RPMI7951 (cell line): ENCODE measurements around the gene NEURL1. TPM values are rescaled to one million over a fixed set of nuclear protein-coding genes. Genes with fewer than 3 reads are reported as not detected.
"Not testable (repeated sequence)": the region's sequence is repeated elsewhere in the genome, so short reads cannot be mapped to it uniquely, and the experiment has no call there.

Experiments used
- DNase-seq: peaks from one replicate; pipeline ENCODE4 v3.0.0-alpha.2; 2012; ENCODE audit warnings: low read depth
- total RNA-seq: library from RNA; depleted of rRNA; stranded (reverse); fragments of >200 nt; shearing (Covaris generic); gene quantifications from 2 replicates; pipeline ENCODE4 v1.2.3, GENCODE V29; 2014

Gene NEURL1
- total RNA-seq, 1 experiment from 2014 or later: not detected

DNA sequence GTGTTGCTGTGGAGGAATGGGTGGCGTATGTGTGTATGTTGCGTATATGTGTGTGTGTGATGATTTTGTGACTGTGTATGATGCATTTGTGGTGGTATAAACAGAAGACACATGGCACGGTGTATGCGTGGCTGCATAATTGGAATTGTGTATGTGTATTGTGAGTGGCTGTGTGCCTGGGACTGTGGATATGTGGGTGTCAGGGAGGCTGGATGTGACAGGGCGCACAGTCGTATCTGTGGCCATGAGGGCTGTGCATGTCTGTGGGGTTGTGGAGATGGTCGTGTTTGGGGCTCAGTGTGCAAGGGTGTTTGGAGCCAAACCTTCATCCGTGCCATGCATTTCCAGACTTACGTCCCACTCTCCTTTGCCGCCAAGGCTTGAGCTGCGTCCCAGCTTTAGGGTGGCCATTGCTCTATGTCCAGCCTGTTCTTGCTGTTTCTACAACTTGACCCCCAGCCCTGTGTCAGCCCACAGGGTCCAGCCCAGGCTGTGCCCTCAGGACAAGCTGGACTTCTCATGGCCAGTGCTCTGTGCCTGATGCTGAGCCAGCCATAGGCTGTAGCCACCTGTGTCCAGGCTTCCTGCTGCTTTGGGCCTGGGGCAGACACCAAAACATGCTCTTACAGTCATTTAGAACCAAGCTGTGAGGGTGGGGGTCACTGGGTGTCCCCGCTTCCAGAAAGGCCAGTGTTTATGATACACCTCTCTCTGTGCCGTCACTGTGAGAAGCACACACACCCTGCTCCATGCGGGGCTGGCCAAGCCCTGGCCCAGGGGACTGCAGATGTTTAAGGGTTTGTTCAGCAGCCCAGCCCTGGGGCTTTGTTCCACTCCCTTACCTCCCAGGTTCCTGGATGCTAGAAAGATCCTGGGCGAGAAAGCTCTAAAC, 127.6 kb downstream of the NEURL1 start:
- DNase-seq: no peak

DNA sequence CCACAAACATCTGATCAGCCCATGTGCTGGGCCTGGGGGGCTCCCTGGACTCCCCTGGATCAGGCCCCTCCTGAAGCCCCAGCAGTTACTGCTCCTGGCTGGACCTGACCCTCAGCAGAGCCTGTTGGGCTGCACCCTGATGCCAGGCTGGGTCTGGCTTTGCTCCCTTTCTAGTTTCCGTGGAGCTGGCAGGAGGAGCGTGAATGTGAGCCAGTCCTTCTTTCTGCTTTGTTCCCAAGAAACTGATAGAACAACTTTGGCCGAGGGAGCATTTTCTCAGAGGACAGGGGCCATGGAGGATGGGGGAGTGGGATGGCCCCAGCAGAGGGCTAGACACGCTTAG, 128.2 kb downstream of the NEURL1 start:
- DNase-seq: no peak

GRCh38 chr10:103622286-103622685, 128.8 kb downstream of the NEURL1 start:
- no peak for DNase-seq

DNA sequence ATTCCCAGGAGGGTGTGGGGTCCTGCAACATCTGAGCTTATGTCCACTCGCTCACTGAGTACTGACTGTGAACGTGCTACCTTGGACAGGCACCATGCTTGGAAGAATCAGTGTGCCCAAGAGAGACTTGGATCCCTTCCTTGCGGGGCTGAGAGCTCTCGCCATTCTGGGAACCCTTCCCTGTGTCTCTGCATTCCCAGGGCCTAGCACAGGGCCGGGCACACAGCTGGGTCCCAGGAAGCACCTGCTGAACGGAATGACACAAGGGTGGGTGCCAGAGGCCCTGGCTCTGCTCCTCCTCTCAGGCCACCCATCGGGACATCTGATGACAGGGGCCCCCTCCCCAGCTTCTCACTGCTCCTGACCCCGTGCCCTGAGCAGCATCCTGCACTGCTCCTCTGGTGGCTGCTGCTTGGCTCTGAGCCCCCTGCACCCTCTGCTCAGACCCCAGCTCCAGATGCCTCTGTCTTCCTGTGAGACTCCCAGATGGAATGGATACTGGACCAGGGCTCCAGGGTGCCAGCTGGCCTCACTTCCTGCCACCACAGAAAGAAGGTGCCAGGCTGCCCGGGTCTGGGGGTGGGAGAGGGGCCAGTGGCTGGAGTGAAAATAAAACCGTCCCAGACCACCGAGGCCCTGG, 129.6 kb downstream of the NEURL1 start:
- DNase-seq: no peak

DNA sequence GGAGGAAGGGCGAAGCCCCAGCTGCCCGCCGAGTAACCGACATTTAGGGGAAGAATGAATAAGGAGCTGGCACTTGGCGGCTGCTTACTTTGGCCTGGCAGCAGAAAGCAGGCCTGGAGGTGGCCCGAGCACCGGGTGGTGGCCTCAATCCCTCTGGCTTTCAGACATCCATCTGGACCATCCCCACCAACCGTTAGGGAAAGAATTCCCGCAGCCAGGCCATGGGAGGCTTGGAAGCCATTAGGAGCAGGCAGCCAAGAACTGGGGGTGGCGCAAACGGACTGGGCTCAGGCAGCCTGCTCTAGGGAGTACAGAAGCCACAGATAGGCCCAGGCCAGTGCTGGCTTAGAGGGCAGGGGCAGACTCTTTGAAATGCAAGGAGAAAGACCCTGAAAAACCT, 132.7 kb downstream of the NEURL1 start:
- no peak for DNase-seq

- no peak for DNase-seq
Observed at GRCh38 chr10:103627111-103627892, 133.8 kb downstream of the NEURL1 start.

DNA sequence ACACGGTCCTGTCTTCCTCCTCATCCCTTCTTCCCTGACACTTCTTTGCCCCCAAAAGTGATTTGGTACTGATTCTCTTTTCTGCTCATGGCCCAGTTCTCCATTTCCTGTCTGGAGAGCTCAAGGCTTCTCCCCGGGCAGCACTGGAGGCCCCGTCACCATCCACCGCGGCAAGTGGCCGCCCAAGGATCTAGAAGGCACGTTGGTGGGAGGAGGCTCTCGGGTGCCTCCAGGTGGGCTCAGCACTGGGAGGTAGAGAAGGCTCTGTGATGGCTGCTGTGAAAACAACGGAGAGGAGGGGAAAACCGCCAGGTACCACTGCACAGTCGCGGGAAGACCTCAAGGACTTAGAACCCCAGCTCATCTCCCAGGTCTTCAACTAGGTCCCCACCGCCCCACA, 134.4 kb downstream of the NEURL1 start:
- no peak for DNase-seq

DNA sequence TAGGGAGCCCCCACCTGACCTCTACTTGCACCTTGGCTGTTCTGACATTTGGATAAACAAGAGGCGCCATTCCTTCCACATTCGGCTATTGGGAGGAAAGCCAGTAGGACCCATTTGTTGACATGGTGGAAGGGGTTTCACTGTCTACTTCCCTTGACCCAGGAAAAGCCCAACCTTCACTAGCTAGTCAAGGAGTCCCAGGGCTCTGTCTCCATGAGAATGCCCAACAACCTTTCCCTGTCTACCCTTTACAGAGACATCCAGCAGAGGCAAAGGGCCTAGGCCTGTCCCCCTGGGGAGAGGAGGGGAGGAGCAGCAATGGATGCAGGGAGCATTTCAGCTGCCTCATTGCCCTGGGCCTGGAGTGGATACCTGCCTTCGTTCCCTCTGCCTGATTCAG, 136.1 kb downstream of the NEURL1 start:
- DNase-seq: no peak

GRCh38 chr10:103630156-103630555, 136.7 kb downstream of the NEURL1 start:
- DNase-seq: peak; percentile 19

GRCh38 chr10:103632247-103632642, 138.7 kb downstream of the NEURL1 start:
- DNase-seq: no peak

GRCh38 chr10:103632871-103633270, 139.4 kb downstream of the NEURL1 start:
- not testable (repeated sequence) for DNase-seq

- DNase-seq: no peak
Observed at GRCh38 chr10:103633846-103634245, 140.3 kb downstream of the NEURL1 start.

DNA sequence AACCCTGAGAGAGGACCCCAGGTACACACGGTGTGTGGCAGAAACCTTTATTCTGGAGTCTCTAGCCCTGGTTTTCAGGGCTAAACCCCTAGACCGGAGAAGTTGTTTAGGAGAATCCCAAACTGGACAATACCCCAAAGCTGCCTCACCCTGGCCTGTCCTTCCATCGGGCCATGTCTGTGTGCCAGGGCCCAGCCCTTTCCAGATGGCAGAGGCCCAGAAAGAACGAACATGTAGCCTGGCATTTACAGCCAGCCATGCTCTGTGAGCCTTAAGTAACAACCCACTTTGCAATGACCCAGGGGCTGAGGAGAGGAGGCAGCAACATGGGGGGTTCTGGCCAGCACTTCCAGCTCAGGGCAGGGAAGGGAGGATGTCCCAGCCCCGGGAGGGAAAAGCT, 142.1 kb downstream of the NEURL1 start:
- no peak for DNase-seq

- DNase-seq: no peak
Observed at GRCh38 chr10:103636492-103636891, 143.0 kb downstream of the NEURL1 start.

- DNase-seq: no peak
Observed at GRCh38 chr10:103637011-103637410, 143.5 kb downstream of the NEURL1 start.

- no peak for DNase-seq
Observed at GRCh38 chr10:103637927-103638557, 144.5 kb downstream of the NEURL1 start.

- DNase-seq: no peak
Observed at GRCh38 chr10:103638948-103639347, 145.4 kb downstream of the NEURL1 start.

DNA sequence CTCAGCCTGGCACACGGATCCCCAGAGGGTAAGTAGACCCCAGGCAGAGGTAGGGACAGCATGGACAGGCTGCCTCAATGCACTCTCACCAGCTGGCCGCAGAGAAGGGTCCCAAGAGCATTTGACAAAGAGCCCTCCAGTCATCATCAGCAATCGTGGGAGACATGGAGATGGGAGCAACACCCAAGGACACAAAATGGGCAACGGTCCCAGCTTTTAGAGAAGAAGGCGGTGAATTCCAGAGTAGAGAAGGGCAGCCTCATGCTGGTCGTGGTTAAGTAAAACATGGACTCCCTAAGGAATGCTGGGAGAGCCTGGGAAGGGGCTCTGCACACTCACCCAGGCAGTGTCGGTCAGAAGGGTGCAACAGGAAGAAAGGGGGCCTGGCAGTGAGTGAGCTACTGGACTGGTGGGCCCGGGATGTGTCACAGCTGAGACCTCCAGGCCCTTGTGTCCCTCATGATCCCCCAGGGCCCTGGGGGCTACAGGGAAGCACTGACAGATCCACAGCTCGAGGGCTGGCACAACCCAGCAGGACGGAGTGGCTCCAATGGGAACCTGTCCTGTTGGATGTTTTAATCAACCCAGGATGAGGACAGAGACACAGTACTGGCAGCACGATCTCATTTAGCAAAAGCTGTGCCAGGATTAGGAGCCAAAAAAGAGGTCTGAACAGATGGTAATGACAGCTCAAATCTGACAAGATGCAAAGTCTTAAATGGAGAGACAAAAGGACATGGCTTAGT, 147.1 kb downstream of the NEURL1 start:
- DNase-seq: no peak

- no peak for DNase-seq
Observed at GRCh38 chr10:103641326-103641725, 147.8 kb downstream of the NEURL1 start.
